Activated T-cell treated with anti-CD3 and anti-CD28 coated beads, Interleukin-2, amount 50 U/mL, for 24 hours (primary cell): ENCODE measurements around the gene SEZ6.

Experiments
- DNase-seq: peaks from one replicate; pipeline ENCODE4 v3.0.0-alpha.2; 2020
- H3K27ac Mint-ChIP-seq: 2 replicates; pipeline ENCODE4 v1.8.0; 2020; ENCODE audit warnings: mild to moderate bottlenecking, mixed read lengths
- H3K27me3 Mint-ChIP-seq: 2 replicates; pipeline ENCODE4 v1.8.0; 2020; ENCODE audit warnings: mixed read lengths
- H3K36me3 Mint-ChIP-seq: 2 replicates; pipeline ENCODE4 v1.8.0; 2020; ENCODE audit warnings: low read depth, mixed read lengths
- H3K4me1 Mint-ChIP-seq: 2 replicates; pipeline ENCODE4 v1.8.0; 2020; ENCODE audit warnings: low read depth, mixed read lengths
- H3K4me3 Mint-ChIP-seq: 2 replicates; pipeline ENCODE4 v1.8.0; 2020; ENCODE audit warnings: mild to moderate bottlenecking, moderate library complexity, mixed read lengths
- H3K9me3 Mint-ChIP-seq: 2 replicates; pipeline ENCODE4 v1.8.0; 2020; ENCODE audit warnings: mixed read lengths

The SEZ6 gene, protein sequence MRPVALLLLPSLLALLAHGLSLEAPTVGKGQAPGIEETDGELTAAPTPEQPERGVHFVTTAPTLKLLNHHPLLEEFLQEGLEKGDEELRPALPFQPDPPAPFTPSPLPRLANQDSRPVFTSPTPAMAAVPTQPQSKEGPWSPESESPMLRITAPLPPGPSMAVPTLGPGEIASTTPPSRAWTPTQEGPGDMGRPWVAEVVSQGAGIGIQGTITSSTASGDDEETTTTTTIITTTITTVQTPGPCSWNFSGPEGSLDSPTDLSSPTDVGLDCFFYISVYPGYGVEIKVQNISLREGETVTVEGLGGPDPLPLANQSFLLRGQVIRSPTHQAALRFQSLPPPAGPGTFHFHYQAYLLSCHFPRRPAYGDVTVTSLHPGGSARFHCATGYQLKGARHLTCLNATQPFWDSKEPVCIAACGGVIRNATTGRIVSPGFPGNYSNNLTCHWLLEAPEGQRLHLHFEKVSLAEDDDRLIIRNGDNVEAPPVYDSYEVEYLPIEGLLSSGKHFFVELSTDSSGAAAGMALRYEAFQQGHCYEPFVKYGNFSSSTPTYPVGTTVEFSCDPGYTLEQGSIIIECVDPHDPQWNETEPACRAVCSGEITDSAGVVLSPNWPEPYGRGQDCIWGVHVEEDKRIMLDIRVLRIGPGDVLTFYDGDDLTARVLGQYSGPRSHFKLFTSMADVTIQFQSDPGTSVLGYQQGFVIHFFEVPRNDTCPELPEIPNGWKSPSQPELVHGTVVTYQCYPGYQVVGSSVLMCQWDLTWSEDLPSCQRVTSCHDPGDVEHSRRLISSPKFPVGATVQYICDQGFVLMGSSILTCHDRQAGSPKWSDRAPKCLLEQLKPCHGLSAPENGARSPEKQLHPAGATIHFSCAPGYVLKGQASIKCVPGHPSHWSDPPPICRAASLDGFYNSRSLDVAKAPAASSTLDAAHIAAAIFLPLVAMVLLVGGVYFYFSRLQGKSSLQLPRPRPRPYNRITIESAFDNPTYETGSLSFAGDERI

DNA sequence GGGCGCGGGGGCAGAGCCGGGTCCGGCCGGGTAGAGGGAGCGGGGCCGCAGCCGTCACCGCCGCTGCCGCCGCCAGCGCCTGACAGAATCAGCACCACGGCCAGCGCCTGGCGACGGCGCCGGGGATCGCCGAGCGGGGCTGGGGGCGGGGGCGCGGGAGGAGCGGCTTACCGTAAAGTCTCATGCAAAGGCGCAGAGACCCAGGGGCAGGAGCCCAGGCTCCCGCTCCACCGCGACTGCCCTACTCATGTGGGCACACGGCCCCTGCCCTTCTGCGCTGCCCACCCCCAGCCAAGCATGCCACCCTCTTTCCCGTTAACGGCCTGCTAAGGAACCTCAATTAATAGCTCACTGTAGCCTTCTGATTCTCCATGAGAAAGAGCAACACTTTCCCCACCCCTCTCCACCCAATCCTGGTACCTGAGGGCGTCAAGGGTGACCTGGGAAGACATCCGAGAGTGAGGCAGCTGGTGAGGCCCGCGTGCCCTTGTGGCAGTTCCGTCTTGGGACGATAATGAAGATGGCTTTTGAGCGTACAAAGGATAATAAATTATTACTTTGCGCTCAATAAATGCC is at the start of gene SEZ6:
SEZ6 (minus strand) TSS at position 98 of the 576 bp plus-strand sequence. CDS start 164 bp downstream, outside the sequence.
- H3K27me3 Mint-ChIP-seq, result peaks cover 72% of the 10 kb centered on the region
- H3K4me1 Mint-ChIP-seq, result peaks cover 6% of the 10 kb centered on the region
- DNase-seq, result peak; percentile 79
- H3K27ac Mint-ChIP-seq, result no peak within 1 kb of the TSS
- H3K9me3 Mint-ChIP-seq, result no peaks in the 10 kb centered on the region
- H3K4me3 Mint-ChIP-seq, result no peak within 1 kb of the TSS
- no peaks in the 10 kb centered on the region for H3K36me3 Mint-ChIP-seq

DNA sequence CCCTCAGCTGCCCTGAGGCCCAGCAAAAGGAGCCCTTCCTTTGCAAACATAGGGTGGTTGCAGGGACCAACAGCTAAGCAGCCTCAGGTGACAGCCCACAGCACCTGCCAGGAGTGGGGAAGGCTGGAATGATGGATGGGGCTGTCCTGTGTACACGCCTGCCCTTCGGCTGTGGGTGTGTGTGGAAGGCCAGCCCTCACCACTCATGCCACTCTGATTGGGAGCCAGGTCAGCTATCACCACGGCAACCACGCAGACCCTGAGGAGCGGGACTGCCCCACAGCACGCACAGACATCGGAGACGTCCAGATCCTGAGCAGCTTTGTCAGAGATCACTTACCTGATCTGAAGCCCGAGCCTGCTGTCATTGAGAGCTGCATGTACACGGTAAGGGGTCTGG is 49.0 kb upstream of the SEZ6 start:
- Mint-ChIP-seq H3K27ac (no peak overlapping the region), H3K4me3 (no peak overlapping the region), H3K36me3 (no peaks in the 10 kb centered on the region), H3K27me3 (no peaks in the 10 kb centered on the region), H3K9me3 (no peaks in the 10 kb centered on the region), H3K4me1 (peaks cover 2% of the 10 kb centered on the region)
- DNase-seq, result no peak

DNA sequence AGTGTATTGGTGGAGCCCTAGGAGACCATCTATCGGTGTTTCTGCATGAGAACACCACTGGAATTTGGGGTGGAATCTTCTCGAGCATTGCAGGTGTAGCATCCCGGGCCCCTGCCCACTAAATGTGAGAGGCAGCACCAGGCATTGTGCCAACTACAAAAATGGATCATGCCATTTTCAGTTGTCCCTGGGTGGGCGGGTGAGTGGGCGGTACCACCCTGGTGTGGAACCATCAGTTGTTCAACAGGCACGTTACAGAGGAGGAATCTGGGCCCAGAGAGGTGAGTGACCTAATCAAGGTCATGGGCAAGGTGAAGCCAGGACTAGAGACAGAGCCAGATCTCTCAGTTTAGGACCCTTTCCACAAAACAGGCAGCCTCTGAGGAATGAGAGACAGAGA is 45.9 kb upstream of the SEZ6 start:
- Mint-ChIP-seq H3K4me1 (peaks cover 7% of the 10 kb centered on the region), H3K36me3 (no peaks in the 10 kb centered on the region), H3K27ac (no peak overlapping the region), H3K27me3 (no peaks in the 10 kb centered on the region), H3K4me3 (no peak overlapping the region), H3K9me3 (no peaks in the 10 kb centered on the region)
- no peak for DNase-seq

DNA sequence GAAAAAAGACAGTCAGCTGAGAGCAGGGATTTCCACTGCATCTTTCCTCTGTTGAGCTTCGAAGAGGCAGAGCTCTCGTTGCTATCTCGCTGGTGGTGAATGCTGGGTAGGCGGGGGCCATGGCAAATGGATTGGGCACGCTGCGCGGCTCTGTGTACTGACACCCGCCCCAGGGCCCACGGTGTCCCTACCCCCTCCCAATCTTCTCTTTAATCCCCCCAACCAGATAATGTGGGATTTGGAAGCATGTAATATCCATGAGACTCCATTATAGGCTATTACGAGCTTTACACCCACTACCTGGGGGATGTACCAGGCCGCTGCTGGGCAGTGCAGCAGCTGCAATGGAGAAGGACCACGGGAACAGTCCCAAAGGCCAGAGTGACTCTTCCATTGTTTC is 45.4 kb upstream of the SEZ6 start:
- no peaks in the 10 kb centered on the region for H3K9me3 Mint-ChIP-seq
- DNase-seq, result no peak
- peaks cover 5% of the 10 kb centered on the region for H3K27me3 Mint-ChIP-seq
- H3K4me3 Mint-ChIP-seq, result no peak overlapping the region
- no peak overlapping the region for H3K27ac Mint-ChIP-seq
- peaks cover 7% of the 10 kb centered on the region for H3K4me1 Mint-ChIP-seq
- no peaks in the 10 kb centered on the region for H3K36me3 Mint-ChIP-seq

DNA sequence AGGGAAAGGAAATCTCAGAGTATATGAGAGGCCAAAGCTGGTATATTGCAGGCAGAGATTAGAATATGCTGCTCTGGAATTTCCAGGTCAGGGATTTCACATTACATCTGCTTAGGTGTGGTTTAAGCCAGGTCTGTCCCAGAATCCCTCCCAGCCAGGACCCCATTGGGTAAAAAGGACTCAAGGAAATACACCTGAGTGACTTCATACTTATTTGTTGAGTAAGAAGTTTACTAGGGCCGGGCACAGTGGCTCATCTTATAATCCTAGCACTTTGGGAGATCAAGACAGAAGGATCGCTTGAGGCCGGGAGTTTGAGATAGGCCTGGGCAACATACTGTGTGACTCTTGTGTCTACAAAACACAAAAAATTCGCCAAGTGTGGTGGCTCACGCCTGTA is 44.3 kb upstream of the SEZ6 start:
- H3K9me3 Mint-ChIP-seq, result no peaks in the 10 kb centered on the region
- H3K27ac Mint-ChIP-seq, result no peak overlapping the region
- H3K36me3 Mint-ChIP-seq, result no peaks in the 10 kb centered on the region
- peaks cover 7% of the 10 kb centered on the region for H3K4me1 Mint-ChIP-seq
- H3K4me3 Mint-ChIP-seq, result no peak overlapping the region
- H3K27me3 Mint-ChIP-seq, result peaks cover 10% of the 10 kb centered on the region
- DNase-seq, result no peak

DNA sequence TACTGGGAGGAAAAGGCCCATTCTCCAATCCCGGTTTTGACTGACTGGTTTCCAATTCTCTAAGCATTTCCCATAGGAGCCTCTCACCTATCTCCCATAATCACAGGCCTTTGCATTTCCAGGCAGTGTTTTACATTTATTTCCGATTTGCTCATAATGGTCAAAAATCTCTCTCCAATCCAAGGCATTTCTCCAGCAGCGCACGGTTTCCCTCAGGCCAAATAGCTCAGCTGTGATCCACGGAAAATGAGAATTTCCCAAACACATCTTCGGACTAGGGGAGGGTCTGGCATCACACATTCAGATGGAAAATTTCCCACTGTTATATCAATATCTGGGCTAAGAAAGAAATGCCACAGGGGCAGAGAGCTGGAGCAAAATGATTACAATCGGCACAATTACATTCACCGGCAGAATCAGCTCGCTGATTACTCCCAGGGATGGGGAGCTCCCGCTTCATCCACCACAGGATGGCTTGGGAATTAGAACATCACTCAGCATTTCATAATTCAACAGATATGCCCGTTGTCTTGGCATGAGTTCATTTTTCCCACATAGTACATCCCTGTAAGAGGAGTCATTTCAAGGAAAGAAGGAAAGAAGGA is 43.8 kb upstream of the SEZ6 start:
- H3K36me3 Mint-ChIP-seq, result no peaks in the 10 kb centered on the region
- H3K4me3 Mint-ChIP-seq, result no peak overlapping the region
- DNase-seq, result no peak
- no peaks in the 10 kb centered on the region for H3K9me3 Mint-ChIP-seq
- peaks cover 10% of the 10 kb centered on the region for H3K27me3 Mint-ChIP-seq
- no peak overlapping the region for H3K27ac Mint-ChIP-seq
- peaks cover 7% of the 10 kb centered on the region for H3K4me1 Mint-ChIP-seq

DNA sequence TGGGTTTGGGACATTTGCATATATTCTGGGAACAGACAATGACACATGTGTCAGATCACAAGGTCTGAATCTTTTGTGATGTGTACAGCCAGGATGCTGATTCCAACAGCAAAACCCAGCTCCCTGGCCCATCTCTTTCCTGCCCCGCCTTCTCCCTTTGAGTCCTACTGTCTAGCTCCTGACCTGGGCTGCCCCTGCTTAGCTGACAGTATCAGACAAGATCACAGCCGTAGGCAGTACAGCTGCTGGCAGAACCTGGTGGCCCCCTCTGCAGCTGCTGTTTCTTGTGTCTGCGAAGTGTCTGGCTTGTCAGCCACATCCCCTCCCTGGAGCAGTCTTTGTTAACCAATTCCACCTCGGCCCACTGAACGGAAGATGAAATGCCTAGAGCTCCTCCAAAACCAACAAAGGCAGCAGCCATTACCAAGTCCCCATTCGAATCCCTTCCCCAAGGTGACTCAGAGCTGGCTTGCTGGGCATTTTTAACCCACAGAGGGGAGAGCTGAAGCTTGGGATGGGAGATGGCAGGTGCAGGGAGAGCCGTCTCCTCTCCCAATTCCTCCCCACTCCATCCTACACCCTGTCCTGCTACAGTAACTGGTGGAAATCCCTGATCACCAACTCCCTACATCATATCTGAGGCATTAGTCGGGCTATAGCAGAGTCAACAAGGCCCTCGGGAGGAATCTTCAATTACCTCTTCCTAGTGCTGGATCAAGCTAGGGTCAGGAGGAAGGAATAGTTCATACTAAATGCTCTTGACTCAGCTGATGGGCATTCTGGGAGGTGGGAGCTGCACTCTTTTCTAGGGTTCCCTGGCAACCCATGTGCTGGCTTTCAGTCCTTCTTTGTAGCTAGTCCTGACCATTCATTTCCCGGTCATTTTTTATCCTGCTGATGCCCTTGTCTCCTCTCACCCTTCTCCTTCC is 42.9 kb upstream of the SEZ6 start:
- H3K36me3 Mint-ChIP-seq, result no peaks in the 10 kb centered on the region
- DNase-seq, result no peak
- no peak overlapping the region for H3K4me3 Mint-ChIP-seq
- peaks cover 7% of the 10 kb centered on the region for H3K4me1 Mint-ChIP-seq
- H3K9me3 Mint-ChIP-seq, result no peaks in the 10 kb centered on the region
- peaks cover 10% of the 10 kb centered on the region for H3K27me3 Mint-ChIP-seq
- H3K27ac Mint-ChIP-seq, result no peak overlapping the region

DNA sequence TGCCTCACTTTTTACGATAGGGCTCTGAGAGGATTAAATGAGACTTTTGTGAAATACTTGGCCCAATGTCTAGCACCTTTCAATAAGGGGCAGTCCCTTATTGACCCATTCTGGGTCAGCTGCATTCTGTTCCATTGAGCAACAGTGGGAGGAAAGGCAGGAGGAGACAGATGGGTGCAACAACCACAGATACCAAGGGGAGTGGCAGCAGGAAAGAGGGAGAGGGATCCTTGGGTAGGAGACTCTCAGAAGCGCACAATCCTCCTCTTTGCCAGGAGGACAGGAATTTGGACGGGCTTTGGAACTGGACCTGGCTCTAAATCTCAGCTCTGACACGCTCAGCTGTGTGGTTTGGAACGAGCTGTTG is 40.6 kb upstream of the SEZ6 start:
- H3K27ac Mint-ChIP-seq, result no peak overlapping the region
- peaks cover 13% of the 10 kb centered on the region for H3K4me1 Mint-ChIP-seq
- no peak overlapping the region for H3K4me3 Mint-ChIP-seq
- no peaks in the 10 kb centered on the region for H3K36me3 Mint-ChIP-seq
- H3K27me3 Mint-ChIP-seq, result peaks cover 10% of the 10 kb centered on the region
- H3K9me3 Mint-ChIP-seq, result no peaks in the 10 kb centered on the region
- no peak for DNase-seq

DNA sequence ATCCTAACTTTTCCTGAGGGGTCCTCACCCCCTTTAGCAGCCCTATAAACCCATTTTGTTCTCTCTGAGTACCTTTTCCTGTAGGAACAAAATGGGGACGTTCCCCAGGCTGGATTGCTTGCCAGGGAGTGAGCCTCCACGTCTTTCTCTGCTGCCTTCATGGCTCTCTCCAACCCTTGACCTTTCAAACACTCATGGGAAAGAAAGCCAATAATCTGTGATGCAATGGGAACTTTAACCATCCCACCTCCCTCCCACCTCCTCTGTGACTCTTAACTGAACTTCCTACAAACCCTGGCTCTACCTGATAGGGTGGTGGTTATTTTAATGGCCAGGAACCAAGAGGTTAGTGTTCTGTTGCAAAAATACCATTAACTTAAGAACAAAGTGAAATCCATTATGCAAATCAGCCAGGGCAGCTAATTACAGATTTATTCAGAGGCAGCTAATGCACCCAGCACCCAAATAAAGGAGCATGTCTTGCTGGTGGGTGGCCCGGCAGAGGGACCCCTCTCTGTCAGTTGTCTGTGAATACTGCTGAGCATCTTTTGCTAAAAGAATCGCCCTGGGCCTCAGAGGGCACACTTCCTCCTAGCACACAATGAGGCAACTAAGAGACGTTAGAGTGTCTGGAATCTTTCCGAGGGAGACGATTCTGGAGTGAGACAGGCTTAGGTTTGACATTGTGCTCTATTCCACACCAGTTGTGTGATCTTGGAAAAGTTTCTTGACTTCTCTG is 40.1 kb upstream of the SEZ6 start:
- DNase-seq, result no peak
- Mint-ChIP-seq H3K36me3 (no peaks in the 10 kb centered on the region), H3K4me1 (peaks cover 13% of the 10 kb centered on the region), H3K4me3 (no peak overlapping the region), H3K27ac (no peak overlapping the region), H3K9me3 (no peaks in the 10 kb centered on the region), H3K27me3 (peaks cover 10% of the 10 kb centered on the region)

DNA sequence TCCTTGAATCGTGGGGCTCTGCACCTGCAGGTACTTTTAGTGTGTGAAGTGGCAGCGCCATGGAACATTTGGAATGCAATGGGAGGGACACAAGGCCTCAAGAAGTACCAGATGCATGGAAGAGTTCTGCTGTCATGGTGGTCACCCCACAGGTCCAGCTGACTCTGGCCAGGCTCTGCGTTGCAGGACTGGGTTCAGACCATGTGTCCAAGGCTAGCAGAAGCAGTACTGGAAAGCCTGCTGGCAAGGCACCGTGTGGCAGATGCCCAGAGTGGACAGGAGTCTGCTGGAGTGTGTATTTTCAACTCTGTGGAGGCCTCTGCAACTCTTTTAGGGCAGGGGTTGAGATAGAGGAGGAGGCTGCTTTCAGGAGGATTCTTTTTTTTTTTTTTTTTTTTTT is 39.2 kb upstream of the SEZ6 start:
- no peak for DNase-seq
- H3K9me3 Mint-ChIP-seq, result no peaks in the 10 kb centered on the region
- H3K4me3 Mint-ChIP-seq, result no peak overlapping the region
- peaks cover 10% of the 10 kb centered on the region for H3K27me3 Mint-ChIP-seq
- H3K27ac Mint-ChIP-seq, result no peak overlapping the region
- H3K4me1 Mint-ChIP-seq, result peaks cover 13% of the 10 kb centered on the region
- H3K36me3 Mint-ChIP-seq, result no peaks in the 10 kb centered on the region

DNA sequence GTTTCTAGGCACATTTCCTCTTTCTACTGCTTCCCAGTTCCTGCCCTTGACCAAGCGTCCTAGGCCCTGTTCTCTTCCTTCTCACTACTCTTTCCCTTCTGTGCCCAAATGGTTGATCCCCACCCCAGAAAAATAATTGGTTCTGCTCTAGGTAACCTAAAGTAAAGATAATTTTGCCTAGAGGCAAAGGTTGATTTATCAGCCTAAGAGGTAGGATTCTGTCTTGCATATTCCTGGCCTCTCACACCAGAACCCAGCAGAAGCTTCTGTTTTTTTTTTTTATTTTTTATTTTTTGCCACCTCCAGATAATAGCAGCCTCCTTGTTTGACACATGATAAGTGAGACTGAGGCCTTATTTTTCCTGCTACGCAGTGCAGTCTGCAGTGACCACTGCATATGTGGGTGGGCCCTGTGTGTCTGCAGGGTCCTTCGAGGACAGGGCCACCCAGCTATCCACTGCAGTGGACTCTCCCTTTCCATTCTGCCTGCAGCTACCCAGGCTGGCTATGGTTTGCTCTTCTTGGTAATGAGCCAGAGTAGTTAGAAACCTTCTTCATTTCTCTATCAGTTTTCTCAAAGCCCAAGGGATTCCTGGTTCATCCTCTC is 37.8 kb upstream of the SEZ6 start:
- no peak for DNase-seq
- Mint-ChIP-seq H3K27ac (no peak overlapping the region), H3K9me3 (no peaks in the 10 kb centered on the region), H3K4me1 (peaks cover 12% of the 10 kb centered on the region), H3K27me3 (peaks cover 10% of the 10 kb centered on the region), H3K36me3 (no peaks in the 10 kb centered on the region), H3K4me3 (no peak overlapping the region)

DNA sequence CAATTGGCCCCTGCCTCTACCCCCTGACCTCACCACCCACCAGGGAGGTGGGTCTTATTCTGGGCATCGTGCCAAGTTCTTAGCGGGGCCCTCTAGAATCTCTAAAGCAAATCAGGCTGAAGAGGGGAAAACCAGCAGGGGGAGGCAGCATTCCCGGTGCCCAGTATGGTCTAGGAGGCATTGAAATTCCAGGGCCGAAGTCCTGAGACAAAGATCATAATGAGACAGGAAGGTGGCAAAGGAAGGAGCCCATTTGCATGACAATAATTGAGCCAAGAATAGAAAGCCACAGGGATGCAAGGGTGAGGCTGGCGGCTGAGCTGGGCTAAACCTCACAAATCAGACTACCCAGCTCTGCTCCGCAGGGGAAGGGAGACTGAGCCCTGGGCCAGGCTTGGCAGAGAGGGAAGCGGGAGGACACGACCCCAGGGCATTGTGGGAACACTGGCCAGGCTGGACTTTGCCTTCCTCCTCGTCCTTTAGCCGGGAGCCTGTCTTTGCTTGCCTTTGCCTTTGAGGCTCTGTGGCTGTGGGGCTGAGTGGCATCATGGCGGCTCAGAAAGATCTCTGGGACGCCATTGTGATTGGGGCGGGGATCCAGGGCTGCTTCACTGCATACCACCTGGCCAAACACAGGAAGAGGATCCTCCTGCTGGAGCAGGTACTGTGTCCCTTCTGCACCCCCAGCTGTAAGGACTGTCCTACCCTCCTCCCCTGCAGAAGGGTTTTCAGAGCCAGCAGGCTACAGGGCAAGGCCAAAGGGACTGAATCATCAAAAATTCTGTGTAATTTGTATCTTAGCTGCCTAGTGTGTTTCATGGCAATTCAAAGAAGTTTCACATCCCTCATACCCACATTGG is 37.1 kb upstream of the SEZ6 start, which contains the start of gene PIPOX:
PIPOX (plus strand) TSS at position 463 of the 860 bp plus-strand sequence; CDS start at position 548, 85 bp downstream.
- DNase-seq, result no peak
- Mint-ChIP-seq H3K9me3 (no peaks in the 10 kb centered on the region), H3K4me1 (peaks cover 6% of the 10 kb centered on the region), H3K27ac (no peak within 1 kb of the TSS), H3K27me3 (peaks cover 10% of the 10 kb centered on the region), H3K36me3 (no peaks in the 10 kb centered on the region), H3K4me3 (no peak within 1 kb of the TSS)
